SU-DHL-6 (cell line): ENCODE data around the gene C3orf70.

Experiments used
- H2AFZ ChIP-seq: fragments of 200-600 bp; sonication (generic); 2 replicates; pipeline ENCODE4 v1.6.1; 2014; ENCODE audit warnings: low read depth, mild to moderate bottlenecking, moderate library complexity, mixed read lengths, antibody characterized with exemption, low read length; ENCODE audit not compliant: severe bottlenecking
- H3F3A ChIP-seq: fragments of 200-600 bp; shearing (Covaris generic); 2 replicates; pipeline ENCODE4 v1.6.0; 2016; ENCODE audit warnings: antibody characterized with exemption, mild to moderate bottlenecking; ENCODE audit not compliant: insufficient read depth
- H3K27ac ChIP-seq: fragments of 200-600 bp; sonication (generic); 2 replicates; pipeline ENCODE4 v1.5.1; 2016; ENCODE audit warnings: low read depth, mild to moderate bottlenecking, low read length, moderate library complexity, mixed read lengths
- H3K27me3 ChIP-seq: fragments of 200-600 bp; sonication (generic), shearing (Covaris generic); 2 replicates; pipeline ENCODE4 v1.6.0; 2014; ENCODE audit warnings: mild to moderate bottlenecking, low read length
- H3K36me3 ChIP-seq: fragments of 200-600 bp; sonication (generic); 2 replicates; pipeline ENCODE4 v1.6.1; 2014; ENCODE audit warnings: mild to moderate bottlenecking, low read length, mixed read lengths
- H3K4me2 ChIP-seq: fragments of 300-600, 200-600 bp; shearing (Covaris generic), sonication (generic); 2 replicates; pipeline ENCODE4 v1.6.0; 2014; ENCODE audit warnings: low read length, low read depth, mild to moderate bottlenecking; ENCODE audit not compliant: poor library complexity, severe bottlenecking
- H3K4me3 ChIP-seq: fragments of 200-600 bp; sonication (generic); 2 replicates; pipeline ENCODE4 v1.5.1; 2014; ENCODE audit warnings: antibody characterized with exemption, low read length, mild to moderate bottlenecking, mixed read lengths; ENCODE audit not compliant: insufficient read depth, poor library complexity, severe bottlenecking
- H3K79me2 ChIP-seq: fragments of 200-600 bp; sonication (generic); 2 replicates; pipeline ENCODE4 v1.6.1; 2014; ENCODE audit warnings: mild to moderate bottlenecking, low read length, moderate library complexity; ENCODE audit not compliant: insufficient read depth
- H3K9ac ChIP-seq: fragments of 200-600 bp; sonication (generic); 2 replicates; pipeline ENCODE4 v1.7.0; 2014; ENCODE audit warnings: mild to moderate bottlenecking, low read length
- H3K9me2 ChIP-seq: fragments of 200-600 bp; sonication (generic); replicated peaks from 2 replicates; pipeline ENCODE4 v1.6.1; 2014; ENCODE audit warnings: low read length; ENCODE audit not compliant: insufficient read depth
- H3K9me3 ChIP-seq: fragments of 200-600 bp; sonication (generic); 2 replicates; pipeline ENCODE4 v1.6.1; 2014; ENCODE audit warnings: low read length, mixed read lengths; ENCODE audit not compliant: insufficient read depth
- H4K20me1 ChIP-seq: fragments of 200-600 bp; sonication (generic); 2 replicates; pipeline ENCODE4 v1.6.1; 2014; ENCODE audit warnings: low read depth, mild to moderate bottlenecking, antibody characterized with exemption, low read length, moderate library complexity, mixed read lengths
- EZH2phosphoT487 ChIP-seq: fragments of 200-600 bp; sonication (generic), shearing (Covaris generic); conservative IDR thresholded peaks from 2 replicates; pipeline ENCODE4 v1.6.1; 2018; ENCODE audit warnings: mild to moderate bottlenecking, antibody characterized with exemption, low read length, moderate library complexity, mixed read lengths
- TF ChIP-seq, protein P1 (sequence below): fragments of 200-600 bp; sonication (generic); IDR thresholded peaks from one replicate; pipeline ENCODE4 v1.5.1; 2017; ENCODE audit warnings: antibody characterized with exemption, mild to moderate bottlenecking, low read length, moderate library complexity; ENCODE audit not compliant: insufficient read depth, poor library complexity, severe bottlenecking

Gene C3orf70

DNA sequence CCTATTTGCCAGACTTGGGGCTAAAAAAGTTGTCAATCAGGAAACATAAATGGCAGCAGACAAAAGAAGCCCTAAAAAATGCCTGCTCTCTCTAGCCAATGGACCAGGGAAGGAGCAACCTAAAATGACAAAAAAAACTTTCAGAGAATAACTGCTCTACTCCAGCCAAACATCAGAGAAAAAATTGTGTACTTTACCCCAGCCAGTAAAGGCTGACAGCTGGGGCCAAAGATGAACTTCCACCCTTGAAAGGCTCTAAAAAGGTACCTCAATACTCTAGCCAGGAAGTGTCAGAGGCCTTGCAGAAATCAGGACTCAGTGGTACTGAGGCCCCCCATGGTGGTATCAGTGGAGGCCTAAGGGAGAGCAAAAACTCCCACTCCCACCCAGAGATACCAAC, 18.4 kb downstream of the C3orf70 start:
- Histone ChIP-seq H3K36me3 (no peaks in the 10 kb centered on the region), H3K27ac (no peak overlapping the region), H3K27me3 (no peaks in the 10 kb centered on the region), H3K9me3 (no peaks in the 10 kb centered on the region), H3K79me2 (no peaks in the 10 kb centered on the region), H3K4me2 (no peak overlapping the region), H3K4me3 (no peak overlapping the region), H3F3A (no peaks in the 10 kb centered on the region), H3K9me2 (no peaks in the 10 kb centered on the region), H3K9ac (no peak overlapping the region), H4K20me1 (no peaks in the 10 kb centered on the region), H2AFZ (no peak overlapping the region)
- TF ChIP-seq, protein P1, sequence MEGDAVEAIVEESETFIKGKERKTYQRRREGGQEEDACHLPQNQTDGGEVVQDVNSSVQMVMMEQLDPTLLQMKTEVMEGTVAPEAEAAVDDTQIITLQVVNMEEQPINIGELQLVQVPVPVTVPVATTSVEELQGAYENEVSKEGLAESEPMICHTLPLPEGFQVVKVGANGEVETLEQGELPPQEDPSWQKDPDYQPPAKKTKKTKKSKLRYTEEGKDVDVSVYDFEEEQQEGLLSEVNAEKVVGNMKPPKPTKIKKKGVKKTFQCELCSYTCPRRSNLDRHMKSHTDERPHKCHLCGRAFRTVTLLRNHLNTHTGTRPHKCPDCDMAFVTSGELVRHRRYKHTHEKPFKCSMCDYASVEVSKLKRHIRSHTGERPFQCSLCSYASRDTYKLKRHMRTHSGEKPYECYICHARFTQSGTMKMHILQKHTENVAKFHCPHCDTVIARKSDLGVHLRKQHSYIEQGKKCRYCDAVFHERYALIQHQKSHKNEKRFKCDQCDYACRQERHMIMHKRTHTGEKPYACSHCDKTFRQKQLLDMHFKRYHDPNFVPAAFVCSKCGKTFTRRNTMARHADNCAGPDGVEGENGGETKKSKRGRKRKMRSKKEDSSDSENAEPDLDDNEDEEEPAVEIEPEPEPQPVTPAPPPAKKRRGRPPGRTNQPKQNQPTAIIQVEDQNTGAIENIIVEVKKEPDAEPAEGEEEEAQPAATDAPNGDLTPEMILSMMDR = no peak
- TF ChIP-seq EZH2phosphoT487 = no peak

DNA sequence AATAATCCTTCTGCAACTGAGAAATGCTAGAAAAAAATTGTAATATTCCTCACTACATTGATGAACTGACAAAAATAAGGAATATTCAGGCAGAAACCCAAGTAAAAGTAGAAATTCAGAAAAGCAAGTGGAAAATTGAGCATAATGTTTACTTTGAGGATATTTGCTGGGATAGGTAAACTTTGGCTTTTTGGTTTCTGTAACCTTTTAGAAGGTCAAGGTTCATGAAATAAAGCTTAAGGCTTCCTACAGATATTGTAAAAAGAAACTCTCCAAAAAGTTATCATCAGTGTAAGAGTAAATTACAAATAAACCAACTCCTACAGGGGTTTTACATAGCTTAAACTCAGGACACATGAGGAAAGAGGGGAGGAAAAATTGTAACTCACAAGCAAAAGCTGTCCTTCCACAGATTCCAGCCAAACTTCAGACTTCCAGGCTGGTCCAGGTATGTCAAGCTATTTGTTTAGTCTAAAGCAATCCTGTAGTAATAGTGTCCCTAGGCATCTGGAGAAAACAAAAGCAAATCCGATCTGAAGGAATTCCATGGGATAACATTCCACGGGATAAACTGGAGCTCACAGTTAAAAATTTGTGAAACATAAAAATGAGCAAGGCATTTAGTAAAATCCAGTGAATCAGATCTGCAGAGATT, 21.1 kb downstream of the C3orf70 start:
- H3K27ac ChIP-seq = no peak overlapping the region
- no peak overlapping the region for H2AFZ ChIP-seq
- no peaks in the 10 kb centered on the region for H3K36me3 ChIP-seq
- H3K4me2 ChIP-seq = no peak overlapping the region
- no peaks in the 10 kb centered on the region for H3K27me3 ChIP-seq
- TF ChIP-seq, protein P1 = no peak
- TF ChIP-seq EZH2phosphoT487 = no peak
- no peaks in the 10 kb centered on the region for H3K9me2 ChIP-seq
- no peak overlapping the region for H3K9ac ChIP-seq
- no peak overlapping the region for H3K4me3 ChIP-seq
- H3K79me2 ChIP-seq = no peaks in the 10 kb centered on the region
- no peaks in the 10 kb centered on the region for H3K9me3 ChIP-seq
- H4K20me1 ChIP-seq = no peaks in the 10 kb centered on the region
- no peaks in the 10 kb centered on the region for H3F3A ChIP-seq

DNA sequence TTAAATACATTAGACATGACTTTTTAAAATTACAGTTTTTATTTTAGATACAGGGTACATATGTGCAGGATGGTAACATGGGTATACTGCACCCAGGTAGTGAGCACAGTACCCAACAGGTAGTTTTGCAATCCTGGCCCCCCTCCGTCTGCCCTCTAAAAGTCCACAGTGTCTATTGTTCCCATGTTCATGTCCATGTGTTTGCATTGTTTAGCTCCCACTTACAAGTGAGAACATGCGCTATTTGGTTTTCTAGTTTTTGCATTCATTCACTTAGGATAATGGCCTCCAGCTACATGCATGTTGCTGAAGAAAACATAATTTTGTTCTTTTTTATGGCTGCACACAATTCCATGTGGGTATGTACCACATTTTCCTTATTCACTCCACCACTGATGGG, 23.8 kb downstream of the C3orf70 start:
- Histone ChIP-seq H3K9me2 (no peaks in the 10 kb centered on the region), H3K79me2 (no peaks in the 10 kb centered on the region), H3K9me3 (no peaks in the 10 kb centered on the region), H3K9ac (no peak overlapping the region), H3K4me3 (no peak overlapping the region), H3K36me3 (no peaks in the 10 kb centered on the region), H4K20me1 (peaks cover 3% of the 10 kb centered on the region; the same call in 1 of the 2 replicates), H3K4me2 (no peak overlapping the region), H3F3A (no peaks in the 10 kb centered on the region), H3K27me3 (no peaks in the 10 kb centered on the region), H2AFZ (no peak overlapping the region), H3K27ac (no peak overlapping the region)
- TF ChIP-seq, protein P1 = no peak
- TF ChIP-seq EZH2phosphoT487 = no peak
